Measurements from ENCODE around the gene C6orf141. TPM values are rescaled to one million over a fixed set of nuclear protein-coding genes. Genes with fewer than 3 reads are reported as not detected.

The C6orf141 gene
- 8.2 and 11.6 TPM in 2 replicates for total RNA-seq

- TF ChIP-seq CTCF (conservative IDR thresholded peaks at IDR 0.05; ENCODE audit: low read depth, low read length): no peak
- DNase-seq (ENCODE audit: low read depth): no peak
- peak within 1 kb of the TSS; percentile 85 for H3K4me3 ChIP-seq (ENCODE audit: low read depth, low read length)
These were observed at the start of gene C6orf141 for GRCh38 chr6:49550492-49551077. TSS of gene C6orf141 (plus strand) at chr6:49550668. CDS start at chr6:49550793, 125 bp downstream.

GRCh38 chr6:49504666-49505065, 45.8 kb upstream of the C6orf141 start:
- H3K4me3 ChIP-seq (ENCODE audit: low read depth, low read length): no peak overlapping the region
- no peak for DNase-seq (ENCODE audit: low read depth)
- TF ChIP-seq CTCF (conservative IDR thresholded peaks at IDR 0.05; ENCODE audit: low read depth, low read length): no peak

- no peak for DNase-seq (ENCODE audit: low read depth)
- no peak overlapping the region for H3K4me3 ChIP-seq (ENCODE audit: low read depth, low read length)
- TF ChIP-seq CTCF (conservative IDR thresholded peaks at IDR 0.05; ENCODE audit: low read depth, low read length): no peak
These were observed 43.8 kb upstream of the C6orf141 start for GRCh38 chr6:49506569-49507111.

- TF ChIP-seq CTCF (conservative IDR thresholded peaks at IDR 0.05; ENCODE audit: low read depth, low read length): no peak
These were observed 41.1 kb upstream of the C6orf141 start for GRCh38 chr6:49509342-49509741.

GRCh38 chr6:49513153-49513989, 37.1 kb upstream of the C6orf141 start:
- no peak overlapping the region for H3K4me3 ChIP-seq (ENCODE audit: low read depth, low read length)
- DNase-seq (ENCODE audit: low read depth): no peak
- TF ChIP-seq CTCF (conservative IDR thresholded peaks at IDR 0.05; ENCODE audit: low read depth, low read length): no peak

More at GRCh38 chr6:49509342-49509741, 41.1 kb upstream of the C6orf141 start:
- H3K4me3 ChIP-seq (ENCODE audit: low read depth, low read length): no peak overlapping the region
- no peak for DNase-seq (ENCODE audit: low read depth)

- no peak for DNase-seq (ENCODE audit: low read depth)
- H3K4me3 ChIP-seq (ENCODE audit: low read depth, low read length): no peak overlapping the region
- no peak for TF ChIP-seq CTCF (conservative IDR thresholded peaks at IDR 0.05; ENCODE audit: low read depth, low read length)
These were observed 35.6 kb upstream of the C6orf141 start for GRCh38 chr6:49514571-49515484.
